Ectodermal cell (in vitro differentiated cells): ENCODE results near the gene RRH.
"Not testable (repeated sequence)": the region's sequence is repeated elsewhere in the genome, so short reads cannot be mapped to it uniquely, and the experiment has no call there.

Source experiments
- H3K27ac ChIP-seq: 2 replicates; pipeline ENCODE4 v1.7.0; 2013; ENCODE audit warnings: mild to moderate bottlenecking, low read depth, low read length; ENCODE audit not compliant: insufficient read depth, poor library complexity, severe bottlenecking
- H3K27me3 ChIP-seq: 2 replicates; pipeline ENCODE4 v1.7.0; 2013; ENCODE audit warnings: mild to moderate bottlenecking, low read length; ENCODE audit not compliant: insufficient read depth, control insufficient read depth, poor library complexity, severe bottlenecking
- H3K36me3 ChIP-seq: one replicate; pipeline ENCODE4 v1.7.0; 2013; ENCODE audit warnings: low read length; ENCODE audit not compliant: control insufficient read depth, insufficient read depth
- H3K4me1 ChIP-seq: one replicate; pipeline ENCODE4 v1.7.0; 2013; ENCODE audit warnings: low read length; ENCODE audit not compliant: control insufficient read depth, insufficient read depth
- H3K4me3 ChIP-seq: 2 replicates; pipeline ENCODE4 v1.7.0; 2013; ENCODE audit warnings: low read depth, low read length, control low read depth; ENCODE audit not compliant: insufficient read depth
- H3K9me3 ChIP-seq: 2 replicates; pipeline ENCODE4 v1.7.0; 2013; ENCODE audit warnings: mild to moderate bottlenecking, low read length, moderate library complexity; ENCODE audit not compliant: control insufficient read depth
- WGBS, 2 experiments: methylation state at CpG; one replicate each; pipeline ENCODE4 v1.1.7; 2013; ENCODE audit warnings: missing lambda C conversion rate in 2 of 2; 5-methylcytosine and 5-hydroxymethylcytosine counted together

The RRH gene

GRCh38 chr4:109872065-109872464, 44.3 kb downstream of the RRH start:
- no peak overlapping the region for H3K27ac ChIP-seq
- no peaks in the 10 kb centered on the region for H3K27me3 ChIP-seq
- H3K36me3 ChIP-seq: no peaks in the 10 kb centered on the region
- WGBS, 2 experiments: 99 to 100% methylated on average over 2 of the region's 2 CpGs
- H3K9me3 ChIP-seq: no peaks in the 10 kb centered on the region
- no peaks in the 10 kb centered on the region for H3K4me1 ChIP-seq
- H3K4me3 ChIP-seq: no peak overlapping the region

- Histone ChIP-seq H3K27ac (no peak overlapping the region), H3K4me1 (no peaks in the 10 kb centered on the region), H3K4me3 (no peak overlapping the region), H3K27me3 (no peaks in the 10 kb centered on the region), H3K9me3 (no peaks in the 10 kb centered on the region), H3K36me3 (no peaks in the 10 kb centered on the region)
- WGBS, 2 experiments: 94 to 96% methylated on average over 5 to 6 of the region's 6 CpGs
These were observed 45.3 kb downstream of the RRH start for GRCh38 chr4:109872950-109873656.

GRCh38 chr4:109873791-109874514, 46.2 kb downstream of the RRH start:
- no peaks in the 10 kb centered on the region for H3K36me3 ChIP-seq

GRCh38 chr4:109875106-109875505, 47.3 kb downstream of the RRH start:
- Histone ChIP-seq H3K4me3 (no peak overlapping the region), H3K27ac (no peak overlapping the region), H3K27me3 (no peaks in the 10 kb centered on the region), H3K36me3 (no peaks in the 10 kb centered on the region), H3K4me1 (no peaks in the 10 kb centered on the region), H3K9me3 (no peaks in the 10 kb centered on the region)
- WGBS, 2 experiments: 91 to 96% methylated on average over 1 of the region's 1 CpG

More at GRCh38 chr4:109873791-109874514, 46.2 kb downstream of the RRH start:
- Histone ChIP-seq H3K4me3 (no peak overlapping the region), H3K4me1 (no peaks in the 10 kb centered on the region), H3K9me3 (no peaks in the 10 kb centered on the region), H3K27ac (no peak overlapping the region), H3K27me3 (no peaks in the 10 kb centered on the region)
- 77 to 79% methylated on average over 11 of the region's 11 CpGs for WGBS, 2 experiments

- not testable (repeated sequence) for H3K27me3 ChIP-seq, H3K9me3 ChIP-seq, H3K4me3 ChIP-seq, H3K27ac ChIP-seq, H3K36me3 ChIP-seq, H3K4me1 ChIP-seq
- WGBS, 2 experiments: 88 to 94% methylated on average over 1 of the region's 2 CpGs
These were observed 47.8 kb downstream of the RRH start for GRCh38 chr4:109875553-109875952.

GRCh38 chr4:109876634-109877265, 49.0 kb downstream of the RRH start:
- 88% methylated on average over 1 of the region's 2 CpGs; no CpG with 5 or more reads in 1 of the 2 experiments for WGBS, 2 experiments
- no peaks in the 10 kb centered on the region for H3K27me3 ChIP-seq

GRCh38 chr4:109877400-109877799, 49.6 kb downstream of the RRH start:
- Histone ChIP-seq H3K9me3 (no peaks in the 10 kb centered on the region), H3K4me1 (no peaks in the 10 kb centered on the region), H3K27ac (no peak overlapping the region), H3K27me3 (no peaks in the 10 kb centered on the region), H3K4me3 (no peak overlapping the region), H3K36me3 (no peaks in the 10 kb centered on the region)
- 94 to 100% methylated on average over 3 of the region's 3 CpGs for WGBS, 2 experiments

More at GRCh38 chr4:109876634-109877265, 49.0 kb downstream of the RRH start:
- H3K4me3 ChIP-seq: no peak overlapping the region
- no peaks in the 10 kb centered on the region for H3K4me1 ChIP-seq
- no peaks in the 10 kb centered on the region for H3K9me3 ChIP-seq
- no peaks in the 10 kb centered on the region for H3K36me3 ChIP-seq
- H3K27ac ChIP-seq: no peak overlapping the region

GRCh38 chr4:109878355-109878754, 50.6 kb downstream of the RRH start:
- H3K4me3 ChIP-seq: no peak overlapping the region
- no peaks in the 10 kb centered on the region for H3K27me3 ChIP-seq
- H3K4me1 ChIP-seq: no peaks in the 10 kb centered on the region
- no peaks in the 10 kb centered on the region for H3K36me3 ChIP-seq
- 91 to 96% methylated on average over 2 of the region's 2 CpGs for WGBS, 2 experiments
- no peaks in the 10 kb centered on the region for H3K9me3 ChIP-seq
- no peak overlapping the region for H3K27ac ChIP-seq

GRCh38 chr4:109879081-109879480, 51.3 kb downstream of the RRH start:
- WGBS, 2 experiments: 86 to 87% methylated on average over 12 of the region's 12 CpGs
- no peaks in the 10 kb centered on the region for H3K36me3 ChIP-seq
- no peaks in the 10 kb centered on the region for H3K4me1 ChIP-seq

GRCh38 chr4:109879636-109880314, 52.0 kb downstream of the RRH start:
- 93 to 95% methylated on average over 7 of the region's 7 CpGs for WGBS, 2 experiments
- Histone ChIP-seq H3K9me3 (no peaks in the 10 kb centered on the region), H3K36me3 (no peaks in the 10 kb centered on the region), H3K27me3 (no peaks in the 10 kb centered on the region), H3K4me1 (no peaks in the 10 kb centered on the region), H3K27ac (no peak overlapping the region), H3K4me3 (no peak overlapping the region)

More at GRCh38 chr4:109879081-109879480, 51.3 kb downstream of the RRH start:
- H3K4me3 ChIP-seq: no peak overlapping the region
- no peak overlapping the region for H3K27ac ChIP-seq
- no peaks in the 10 kb centered on the region for H3K27me3 ChIP-seq
- H3K9me3 ChIP-seq: no peaks in the 10 kb centered on the region
